ENCODE data around the gene MTHFSD.

DNA sequence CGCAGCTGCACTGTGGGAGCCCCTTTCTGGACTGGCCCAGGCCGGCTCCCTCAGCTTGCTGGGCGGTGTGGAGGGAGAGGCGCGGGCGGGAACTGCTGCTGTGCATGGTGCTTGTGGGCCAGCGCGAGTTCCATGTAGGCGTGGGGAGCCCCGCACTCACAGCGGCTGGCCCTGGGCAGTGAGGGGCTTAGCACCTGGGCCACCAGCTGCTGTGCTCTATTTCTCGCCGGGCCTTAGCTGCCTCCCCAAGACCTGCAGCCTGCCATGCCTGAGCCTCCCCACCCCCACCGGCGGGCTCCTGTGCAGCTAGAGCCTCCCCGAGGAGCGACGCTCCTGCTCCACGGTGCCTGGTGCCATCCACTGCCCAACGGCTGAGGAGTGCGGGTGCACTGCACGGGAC, 1.7 kb downstream of the MTHFSD start:
- TF ChIP-seq EP300 (IDR thresholded peaks at IDR 0.05) (no peak), POLR2A (IDR thresholded peaks at IDR 0.05) (no peak), POLR2AphosphoS5 (IDR thresholded peaks at IDR 0.05) (no peak)
- TF ChIP-seq, protein P1, sequence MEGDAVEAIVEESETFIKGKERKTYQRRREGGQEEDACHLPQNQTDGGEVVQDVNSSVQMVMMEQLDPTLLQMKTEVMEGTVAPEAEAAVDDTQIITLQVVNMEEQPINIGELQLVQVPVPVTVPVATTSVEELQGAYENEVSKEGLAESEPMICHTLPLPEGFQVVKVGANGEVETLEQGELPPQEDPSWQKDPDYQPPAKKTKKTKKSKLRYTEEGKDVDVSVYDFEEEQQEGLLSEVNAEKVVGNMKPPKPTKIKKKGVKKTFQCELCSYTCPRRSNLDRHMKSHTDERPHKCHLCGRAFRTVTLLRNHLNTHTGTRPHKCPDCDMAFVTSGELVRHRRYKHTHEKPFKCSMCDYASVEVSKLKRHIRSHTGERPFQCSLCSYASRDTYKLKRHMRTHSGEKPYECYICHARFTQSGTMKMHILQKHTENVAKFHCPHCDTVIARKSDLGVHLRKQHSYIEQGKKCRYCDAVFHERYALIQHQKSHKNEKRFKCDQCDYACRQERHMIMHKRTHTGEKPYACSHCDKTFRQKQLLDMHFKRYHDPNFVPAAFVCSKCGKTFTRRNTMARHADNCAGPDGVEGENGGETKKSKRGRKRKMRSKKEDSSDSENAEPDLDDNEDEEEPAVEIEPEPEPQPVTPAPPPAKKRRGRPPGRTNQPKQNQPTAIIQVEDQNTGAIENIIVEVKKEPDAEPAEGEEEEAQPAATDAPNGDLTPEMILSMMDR (IDR thresholded peaks at IDR 0.05), result no peak

Measured in gastroesophageal sphincter (tissue), 3 donors.